ENCODE results near the gene ANTXR2.

Gene ANTXR2

DNA sequence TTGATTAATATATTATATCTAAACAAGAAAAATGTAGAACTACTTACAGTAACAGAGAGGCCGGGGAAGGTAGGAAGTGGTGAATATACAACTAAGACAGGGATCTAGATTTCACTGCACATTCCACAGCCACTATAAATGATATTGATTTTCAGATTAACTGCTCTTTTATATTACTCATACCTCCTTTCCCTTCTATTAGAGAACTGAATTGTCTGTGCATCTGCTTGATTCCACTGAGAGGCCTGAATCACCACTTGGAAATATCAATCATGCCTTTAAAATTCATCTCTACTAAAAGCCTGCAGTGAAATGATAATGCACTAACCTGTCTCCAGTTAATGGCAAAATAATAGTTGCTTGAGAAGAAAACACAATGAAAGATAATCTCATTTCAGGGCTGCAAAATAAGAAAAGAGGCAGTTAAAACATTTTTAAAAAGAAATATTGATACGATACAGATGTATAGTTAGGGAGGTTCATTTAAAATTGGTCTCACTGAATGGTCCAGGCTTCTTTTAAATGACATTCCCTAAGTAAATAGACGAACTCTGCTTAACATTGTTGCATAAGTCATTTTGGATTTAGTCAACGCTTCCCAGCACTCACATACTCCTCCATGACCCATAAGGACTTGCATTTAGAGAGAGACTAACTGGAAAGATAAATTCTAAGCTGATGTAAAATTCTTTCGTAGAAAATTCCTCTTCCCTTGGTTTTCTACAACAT lies 3.8 kb downstream of the ANTXR2 start:
- no peak for DNase-seq

DNA sequence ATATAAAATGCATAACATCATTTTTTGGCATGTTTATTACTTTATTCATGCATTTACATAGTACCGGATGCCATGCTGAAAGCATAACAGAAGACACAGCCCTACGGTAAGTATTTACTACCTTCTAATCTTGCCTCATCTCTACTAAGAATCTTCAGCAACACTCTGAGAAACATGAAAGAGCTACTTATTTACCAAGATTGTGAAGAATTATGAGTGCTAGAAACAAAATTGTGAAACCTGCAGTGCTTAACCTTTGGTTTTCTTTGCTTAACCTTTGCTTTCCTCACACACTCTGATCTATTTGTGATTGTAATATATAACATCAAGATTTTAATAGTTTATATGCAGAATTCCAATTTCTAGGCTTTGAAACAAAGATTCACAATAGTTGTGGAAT lies 7.4 kb downstream of the ANTXR2 start:
- no peak for DNase-seq

DNA sequence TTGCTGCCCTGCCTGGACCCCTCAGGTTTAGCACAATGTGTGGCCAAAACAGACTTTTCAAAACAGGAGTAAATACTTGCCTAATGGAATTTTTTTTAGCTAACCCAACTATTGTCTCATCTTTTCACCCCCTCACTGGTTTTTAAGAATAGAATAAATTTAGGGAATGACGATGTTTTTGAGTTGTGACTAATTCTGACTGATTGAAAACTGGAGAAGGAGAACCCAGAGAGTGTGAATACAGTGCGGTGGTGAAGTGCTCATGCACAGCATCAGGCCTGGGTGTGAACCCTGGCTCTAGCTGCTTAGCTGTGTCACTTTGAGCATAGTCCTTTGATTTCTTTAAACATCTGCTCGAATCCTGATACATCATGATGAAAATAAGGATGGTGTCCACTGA lies 10.5 kb downstream of the ANTXR2 start:
- no peak for DNase-seq

DNA sequence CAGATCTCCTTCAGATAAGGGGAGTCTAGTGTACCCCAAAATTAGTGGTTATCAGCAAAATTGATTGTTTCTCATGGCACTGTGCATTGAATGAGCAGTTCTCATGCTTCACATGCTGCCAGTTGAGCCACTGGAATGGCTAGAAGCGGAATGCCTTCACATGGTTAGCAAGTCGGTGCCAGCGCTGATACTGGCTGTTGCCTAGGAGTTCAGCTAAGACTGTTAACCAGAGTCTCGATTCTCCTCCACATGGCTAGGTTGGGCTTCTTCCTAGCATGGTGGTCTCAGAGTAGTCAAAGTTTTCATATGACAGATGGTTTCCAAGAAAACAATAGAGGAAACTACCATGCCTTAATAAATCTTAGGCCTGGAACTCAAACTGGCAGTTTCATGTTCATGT lies 12.2 kb downstream of the ANTXR2 start:
- no peak for DNase-seq

DNA sequence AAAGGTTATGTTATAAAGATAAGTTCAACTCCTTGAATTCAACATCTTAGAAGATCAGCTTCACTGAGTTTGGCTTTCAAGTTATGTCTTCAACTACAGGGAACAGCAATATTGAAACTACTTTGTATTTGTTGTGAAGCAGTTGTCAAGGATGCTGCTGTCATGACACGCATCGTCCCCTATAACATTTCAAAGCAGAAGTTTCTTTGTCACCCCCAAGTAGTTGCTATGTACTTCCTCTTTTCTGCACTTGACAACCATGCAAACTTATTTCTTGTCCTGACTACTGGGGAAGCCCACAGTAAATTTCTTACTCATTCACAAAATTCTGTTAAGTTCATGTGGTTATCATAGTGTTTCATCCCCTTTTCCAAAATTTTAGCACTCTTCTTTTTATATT lies 14.3 kb downstream of the ANTXR2 start:
- DNase-seq: peak; percentile 12

DNA sequence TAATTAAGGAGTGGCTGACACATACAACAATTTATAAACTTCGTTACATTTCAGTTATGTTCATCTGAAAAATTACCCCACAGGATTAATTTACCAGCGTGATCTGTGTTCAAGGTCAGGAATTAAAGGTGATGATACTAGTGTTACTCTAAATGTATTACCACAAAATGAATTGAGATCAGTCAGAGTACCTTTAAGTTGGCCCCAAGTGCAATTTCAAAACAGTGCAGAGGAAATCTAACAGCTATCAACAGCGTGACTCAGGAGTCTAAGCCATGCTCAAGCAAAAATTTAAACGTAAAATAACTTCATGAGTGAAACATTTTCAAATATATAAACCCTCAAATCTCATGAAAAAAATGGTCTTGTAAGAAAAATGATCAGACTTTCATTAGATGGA lies 18.7 kb downstream of the ANTXR2 start:
- DNase-seq: no peak

DNA sequence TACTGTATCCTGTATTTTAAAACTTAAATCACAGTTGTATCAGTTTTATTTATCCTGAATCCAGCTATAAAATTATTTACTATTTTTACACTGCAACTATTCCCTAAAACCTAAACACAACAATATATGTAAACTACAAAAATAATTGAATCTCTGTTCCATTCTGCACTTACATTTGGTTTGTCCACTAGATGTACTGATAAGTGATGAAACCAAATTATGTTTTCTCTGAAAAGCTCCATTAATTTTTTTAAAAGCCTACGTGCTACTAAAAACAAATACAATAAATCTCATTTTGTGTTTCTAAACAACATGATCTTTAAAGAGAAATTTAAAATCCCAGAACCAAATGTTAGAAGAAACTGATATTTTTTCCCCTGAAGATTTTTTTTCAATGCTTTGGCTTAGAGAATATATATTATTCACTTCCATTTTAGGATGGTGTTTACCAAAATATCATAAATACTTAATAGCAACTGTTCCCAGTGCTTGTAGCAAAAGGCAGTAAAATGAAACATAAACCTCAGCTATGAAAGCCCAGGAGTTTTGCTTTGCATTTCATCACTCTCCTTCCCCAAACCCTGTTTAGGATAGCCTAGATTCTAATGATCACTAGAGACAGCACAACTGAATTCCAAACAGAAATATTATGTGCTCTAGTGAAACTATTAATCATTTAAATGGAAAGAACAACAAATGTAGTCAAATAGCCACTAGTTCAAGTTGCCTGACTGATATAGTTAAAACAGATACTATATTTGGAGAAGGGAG lies 19.7 kb downstream of the ANTXR2 start:
- DNase-seq: no peak

DNA sequence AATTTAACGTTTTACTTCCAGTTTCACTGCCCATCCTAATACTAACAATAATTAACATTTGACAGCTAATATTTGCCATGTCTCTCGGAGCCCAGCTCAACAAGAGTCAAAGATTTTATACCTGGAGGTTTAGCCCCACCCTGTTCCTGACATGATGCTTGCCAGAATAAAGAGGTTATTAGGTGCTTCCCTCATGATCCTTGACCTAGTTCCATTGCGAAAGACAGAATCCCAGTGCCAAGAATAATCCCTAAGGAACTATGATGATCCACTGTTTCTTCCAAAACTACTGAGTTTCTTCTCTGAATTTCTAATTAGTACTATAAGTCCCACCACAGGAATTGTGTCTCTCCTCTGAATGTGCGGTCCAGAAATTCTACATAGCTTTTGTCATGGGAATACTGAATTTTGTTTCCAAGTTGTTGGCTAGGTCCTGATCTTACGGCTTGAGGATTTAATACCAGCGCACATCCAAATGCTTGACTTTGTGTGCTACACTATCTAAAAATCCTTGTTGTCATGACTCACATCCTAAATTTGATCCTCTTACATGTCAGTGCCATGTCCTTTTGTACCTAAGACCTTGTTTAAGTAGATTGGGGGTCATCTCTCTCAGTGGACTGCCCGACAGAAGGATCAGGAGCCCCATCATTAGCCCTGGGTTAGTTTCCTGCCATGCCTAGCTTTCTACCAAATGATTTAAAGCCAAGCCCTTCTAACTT lies 23.1 kb downstream of the ANTXR2 start:
- no peak for DNase-seq

DNA sequence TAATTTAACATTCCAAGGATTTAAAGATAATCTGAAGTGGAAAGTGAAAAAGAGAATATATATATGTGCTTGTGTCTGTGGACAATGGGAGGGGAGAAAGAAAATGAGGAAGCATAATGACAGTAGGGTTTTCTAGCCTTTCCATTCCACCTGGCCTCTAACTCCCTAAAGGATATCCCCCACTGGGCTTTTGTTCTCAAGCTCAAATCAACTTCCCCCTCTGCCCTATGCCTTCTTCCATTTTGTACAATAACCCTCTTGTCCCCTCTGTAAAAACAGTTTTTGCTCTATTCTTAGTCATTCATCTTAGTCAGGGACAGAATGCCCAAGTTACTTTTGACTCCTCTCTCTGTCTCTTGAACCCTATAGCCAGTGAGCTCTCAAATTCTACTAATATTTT lies 23.6 kb downstream of the ANTXR2 start:
- no peak for DNase-seq

DNA sequence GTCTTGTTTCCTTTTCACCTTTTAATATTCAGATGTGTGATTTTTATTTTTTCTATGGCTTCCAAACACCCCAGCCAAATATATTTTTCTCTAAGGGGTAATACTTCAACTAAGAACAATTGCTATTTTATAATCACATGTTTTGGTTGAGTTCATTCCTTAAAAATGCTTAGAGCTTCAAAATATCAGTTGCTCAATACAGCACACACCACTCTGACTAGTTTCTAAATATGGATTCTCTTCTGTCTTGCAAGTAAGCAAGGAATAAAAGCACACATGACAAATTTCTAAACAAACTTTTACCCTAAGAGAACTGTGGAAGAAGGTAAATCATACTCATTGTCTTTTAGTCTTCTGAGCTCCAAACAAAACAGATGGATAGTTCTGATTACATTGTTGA lies 27.2 kb downstream of the ANTXR2 start:
- DNase-seq: no peak

DNA sequence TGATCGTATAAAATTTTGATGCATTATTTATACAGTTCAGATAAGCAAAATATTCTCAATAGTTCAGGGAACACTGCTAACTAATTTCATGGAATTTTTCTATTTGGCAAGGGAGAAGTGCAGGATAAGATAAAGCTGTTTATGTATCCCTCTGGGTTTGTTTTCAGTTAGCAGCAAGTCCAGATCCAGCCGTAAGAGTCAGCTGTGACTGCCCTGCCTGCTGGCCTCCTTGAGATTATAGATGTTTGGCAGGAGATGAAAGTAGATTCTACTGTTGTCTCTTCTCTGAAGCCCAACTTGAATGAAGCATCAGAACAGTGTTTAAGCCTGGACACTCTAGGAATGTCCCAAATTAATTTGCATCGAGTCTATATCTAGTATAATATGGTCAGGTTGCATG lies 29.5 kb downstream of the ANTXR2 start:
- DNase-seq: no peak

DNA sequence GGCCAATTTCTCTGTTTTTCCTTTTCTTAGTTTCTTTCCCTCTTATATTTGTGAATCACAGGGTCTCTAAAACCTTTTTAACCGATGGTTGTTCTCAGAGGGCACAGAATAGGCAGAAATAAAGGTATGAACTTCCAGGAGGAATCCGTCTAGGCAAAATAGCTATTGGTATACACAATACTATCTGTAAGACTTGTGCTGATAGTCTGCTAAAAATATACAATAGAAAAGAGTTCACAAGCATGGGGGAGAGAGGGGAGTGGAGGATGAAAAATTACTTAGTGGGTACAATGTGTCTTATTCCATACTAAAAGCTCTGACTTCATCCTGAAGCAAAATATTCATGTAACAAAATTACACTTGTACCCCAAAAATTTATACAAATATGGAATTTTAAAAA lies 30.2 kb downstream of the ANTXR2 start:
- no peak for DNase-seq

DNA sequence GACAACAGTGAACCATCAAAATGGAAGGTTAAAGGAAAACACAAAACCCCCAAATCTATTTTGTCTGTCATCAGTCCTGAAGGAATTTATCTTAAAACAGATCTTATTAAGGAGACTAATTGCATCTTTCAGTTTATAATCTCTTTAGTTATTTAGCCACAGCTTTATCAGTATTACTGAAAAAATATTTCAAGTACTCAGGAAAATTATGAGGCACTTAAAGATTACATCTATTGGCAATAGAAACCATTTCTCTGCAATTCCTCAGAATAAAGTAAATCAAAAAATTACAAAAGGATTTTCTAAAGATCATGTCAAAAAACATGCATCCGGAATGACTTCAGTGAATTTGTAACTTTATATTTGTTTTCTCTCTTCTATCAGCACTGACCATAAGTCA lies 35.2 kb downstream of the ANTXR2 start:
- no peak for DNase-seq

DNA sequence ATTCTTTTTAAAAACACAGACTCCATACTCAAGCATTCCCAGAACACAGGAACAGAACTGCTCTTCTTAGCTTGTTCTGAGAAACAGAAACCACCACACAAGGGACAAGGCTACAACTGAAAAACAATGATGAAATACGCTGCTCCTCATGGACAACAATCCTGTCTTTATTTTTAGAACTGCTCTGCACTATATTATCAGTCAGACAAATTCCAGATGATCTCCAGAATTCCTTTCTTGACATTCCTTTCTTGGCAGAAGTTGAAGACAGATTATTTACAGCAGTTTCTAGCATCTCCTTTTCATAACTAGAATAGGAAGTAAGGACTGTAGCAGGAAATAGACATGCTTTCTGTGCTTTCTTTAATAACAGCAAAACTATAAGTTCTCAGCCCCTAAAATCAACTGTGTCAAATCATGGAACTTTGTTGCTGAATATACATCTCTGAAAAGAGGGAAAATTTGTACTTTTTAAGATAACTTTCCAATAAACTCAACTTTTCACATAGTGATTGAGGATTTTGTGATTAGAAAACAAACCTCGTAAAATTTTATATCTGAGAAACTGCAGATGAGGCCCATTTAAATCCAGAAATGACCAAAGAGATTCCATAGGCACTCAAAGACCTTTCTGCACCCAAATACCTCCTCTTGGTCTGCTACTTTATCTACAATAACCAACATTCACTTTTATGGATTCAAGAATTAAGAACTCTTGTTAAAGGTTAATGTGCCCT lies 35.9 kb downstream of the ANTXR2 start:
- DNase-seq: no peak

DNA sequence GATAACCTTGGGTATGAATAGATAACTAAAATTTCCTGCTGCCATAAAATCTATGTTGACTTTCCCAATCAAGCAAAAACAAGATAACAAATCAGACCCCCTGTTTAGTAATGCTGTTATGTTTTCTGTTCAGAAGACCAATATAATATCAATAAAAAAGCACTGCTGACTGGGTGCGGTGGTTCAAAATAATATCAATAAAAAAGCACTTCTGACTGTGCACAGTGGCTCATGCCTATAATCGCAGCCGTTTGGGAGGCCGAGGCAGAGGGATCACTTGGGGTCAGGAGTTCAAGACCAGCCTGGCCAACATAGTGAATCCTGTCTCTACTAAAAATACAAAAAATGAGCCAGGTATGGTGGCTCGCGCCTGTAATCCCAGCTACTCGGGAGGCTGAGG lies 36.7 kb downstream of the ANTXR2 start:
- no peak for DNase-seq

DNA sequence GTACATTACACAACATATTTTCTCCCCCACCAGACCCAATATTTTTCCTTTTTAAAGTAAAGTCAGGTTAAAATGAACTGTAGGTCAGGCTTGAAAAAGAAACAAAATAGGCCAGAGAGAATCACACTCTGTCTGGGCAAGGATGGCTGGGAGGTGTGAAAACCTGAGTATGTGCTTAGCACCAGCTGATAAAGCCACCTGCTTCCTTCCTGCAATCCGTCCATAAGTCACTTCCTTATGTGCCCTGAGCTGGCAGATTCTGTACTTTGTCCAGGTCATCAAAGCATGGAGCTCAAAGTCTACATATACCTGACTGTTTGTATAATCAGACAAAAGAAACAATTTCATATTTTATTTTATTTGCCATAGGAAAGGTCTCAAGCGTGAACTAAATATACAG lies 37.7 kb downstream of the ANTXR2 start:
- DNase-seq: no peak

DNA sequence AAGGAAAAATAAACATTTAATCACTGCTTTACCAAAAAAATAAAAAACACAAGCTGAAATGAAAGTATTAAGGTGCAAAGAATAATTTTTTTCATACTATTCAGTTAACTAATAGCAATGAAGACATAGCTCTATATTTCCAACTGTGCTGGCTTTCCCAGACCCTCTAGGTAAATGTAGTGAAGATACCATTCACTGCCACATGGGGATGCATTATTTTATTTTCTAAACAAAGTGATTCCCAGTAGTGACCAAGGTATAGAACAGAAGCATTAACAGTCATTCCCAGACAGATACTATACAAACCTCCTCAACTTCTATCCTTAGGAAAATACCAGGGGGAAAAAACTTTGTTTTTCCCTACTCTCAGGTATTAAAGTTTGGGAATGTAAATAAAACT lies 39.4 kb downstream of the ANTXR2 start:
- no peak for DNase-seq

DNA sequence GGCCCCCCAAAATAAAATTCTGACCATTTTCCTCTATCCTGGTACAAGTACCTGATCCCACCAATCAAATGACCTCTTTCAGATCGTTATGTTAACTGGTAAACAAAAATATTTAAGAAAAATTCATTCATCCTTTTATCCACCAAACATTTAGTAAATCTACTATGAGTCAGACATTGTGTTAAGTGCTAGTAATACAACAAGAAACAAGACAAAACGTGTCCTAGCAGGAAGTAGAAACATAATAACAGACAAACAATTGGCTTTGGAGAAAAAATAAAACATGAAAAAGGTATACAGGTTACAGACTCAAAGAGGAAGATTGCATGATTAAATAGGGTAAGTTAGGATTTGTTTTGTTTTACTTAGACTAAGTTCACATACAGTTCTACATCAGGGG lies 43.7 kb downstream of the ANTXR2 start:
- no peak for DNase-seq

DNA sequence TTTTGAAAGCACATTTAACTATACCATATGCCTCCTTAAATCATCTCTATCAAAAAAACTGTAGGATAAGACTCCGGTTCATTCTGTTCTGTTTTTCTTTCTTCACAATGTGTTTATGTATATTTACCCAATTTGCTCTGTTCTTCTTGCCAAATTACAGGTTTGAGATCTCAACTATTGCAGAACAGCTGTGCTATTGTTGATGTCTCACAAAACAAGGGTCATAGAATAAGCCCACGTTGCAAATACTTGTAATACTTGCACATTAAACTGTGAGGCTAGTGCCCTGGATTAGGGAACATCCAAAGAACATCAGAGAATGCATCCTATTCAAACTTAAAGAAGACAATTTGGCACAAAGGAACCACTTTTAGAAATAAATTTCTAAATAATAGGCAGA lies 45.4 kb downstream of the ANTXR2 start:
- no peak for DNase-seq

DNA sequence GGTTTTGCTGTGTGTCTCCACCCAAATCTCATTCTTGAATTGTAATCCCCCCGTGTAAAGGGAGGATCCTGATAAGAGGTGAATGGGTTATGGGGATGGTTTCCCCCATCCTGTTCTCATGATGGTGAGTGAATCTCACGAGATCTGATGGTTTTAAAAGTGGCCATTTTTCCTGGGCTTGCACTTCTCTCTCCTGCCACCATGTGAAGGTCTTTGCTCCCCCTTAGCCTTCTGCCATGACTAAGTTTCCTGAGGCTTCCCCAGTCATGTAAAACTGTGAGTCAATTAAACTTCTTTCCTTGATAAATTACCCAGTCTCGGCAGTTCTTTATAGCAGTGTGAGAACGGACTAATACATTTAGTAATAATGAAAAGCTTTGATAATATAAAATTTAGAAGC lies 46.9 kb downstream of the ANTXR2 start:
- no peak for DNase-seq

DNA sequence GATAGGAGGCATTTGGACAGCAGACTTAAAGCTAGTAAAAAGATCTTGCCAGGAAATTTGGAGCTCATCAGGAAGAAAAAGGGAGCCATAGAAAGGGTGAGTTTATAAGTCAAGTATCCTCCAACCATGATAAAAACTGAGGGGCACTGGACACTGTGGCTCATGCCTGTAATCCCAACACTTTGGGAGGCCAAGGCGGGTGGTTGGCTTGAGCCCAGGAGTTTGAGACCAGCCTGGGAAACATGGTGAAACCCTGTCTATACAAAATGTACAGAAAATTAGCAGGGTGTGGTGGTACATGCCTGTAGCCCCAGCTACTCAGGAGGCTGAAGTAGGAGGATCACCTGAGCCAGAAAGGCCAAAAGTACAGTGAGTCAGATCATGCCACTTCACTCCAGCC lies 48.7 kb downstream of the ANTXR2 start:
- no peak for DNase-seq

DNA sequence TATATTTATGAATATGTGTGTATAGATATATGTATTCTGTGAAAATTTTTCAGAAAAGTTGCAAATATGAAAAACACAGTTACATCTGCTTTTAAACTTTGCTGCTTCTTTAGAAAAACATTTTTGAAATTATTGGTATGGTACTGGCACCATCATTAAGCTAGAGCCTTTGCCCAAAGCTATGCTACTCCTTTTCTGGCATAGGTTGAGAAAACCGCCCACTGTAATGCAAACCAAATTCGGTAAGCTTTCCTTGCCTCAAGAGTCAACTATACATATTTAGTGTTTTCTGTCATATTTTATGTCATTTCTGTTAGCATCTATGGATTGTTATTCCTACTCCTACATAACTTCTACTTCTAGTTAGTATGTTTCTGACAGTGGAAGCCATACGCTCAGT lies 50.7 kb downstream of the ANTXR2 start:
- DNase-seq: no peak

DNA sequence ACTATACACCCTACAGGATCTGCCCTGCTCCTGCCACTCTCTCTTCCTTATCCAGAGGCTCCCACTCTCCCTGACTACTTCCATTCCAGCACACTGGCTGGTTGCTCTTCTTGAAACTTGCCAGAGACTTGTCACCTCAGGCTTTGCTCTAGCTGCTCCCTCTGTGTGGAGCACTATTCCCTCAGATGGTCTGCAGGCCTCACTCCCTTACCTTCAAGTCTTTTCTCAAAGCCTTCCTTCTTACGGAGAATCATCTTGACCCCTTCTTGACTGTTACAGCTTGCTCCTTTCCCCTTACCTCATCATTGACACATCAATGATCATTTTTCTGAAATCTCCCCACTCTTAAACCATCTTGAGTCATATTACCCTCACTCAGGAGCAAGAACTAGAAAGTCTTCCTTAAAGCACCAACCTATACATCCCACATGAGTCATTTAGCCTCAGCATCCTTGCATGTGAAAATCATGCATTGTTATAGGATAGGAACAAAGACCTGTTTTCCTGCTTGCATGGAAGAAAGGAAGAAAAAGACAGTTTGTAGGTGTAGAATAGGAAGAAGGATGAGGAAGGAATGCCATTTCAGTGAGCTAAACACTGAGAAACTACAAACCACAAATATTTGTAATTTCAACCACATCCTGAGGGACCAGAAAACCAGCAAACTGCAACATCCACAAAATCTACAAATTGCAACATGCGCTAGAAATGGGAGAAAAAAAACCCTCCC lies 55.7 kb downstream of the ANTXR2 start:
- DNase-seq: no peak
